Measurements from ENCODE around the gene LPIN2. TPM values are rescaled to one million over a fixed set of nuclear protein-coding genes. Genes with fewer than 3 reads are reported as not detected.
"Not testable (repeated sequence)": the region's sequence is repeated elsewhere in the genome, so short reads cannot be mapped to it uniquely, and the experiment has no call there.

The LPIN2 gene
- total RNA-seq, 1 experiment from 2014 or later: 14.2 TPM

- H3K36me3 ChIP-seq: no peaks in the 10 kb centered on the region
- no peak overlapping the region for H3K4me3 ChIP-seq
- no peaks in the 10 kb centered on the region for H3K27me3 ChIP-seq
- no peak for DNase-seq
- H3K9me3 ChIP-seq: no peaks in the 10 kb centered on the region
These were observed 14.5 kb upstream of the LPIN2 start for GRCh38 chr18:3027370-3027891.

DNA sequence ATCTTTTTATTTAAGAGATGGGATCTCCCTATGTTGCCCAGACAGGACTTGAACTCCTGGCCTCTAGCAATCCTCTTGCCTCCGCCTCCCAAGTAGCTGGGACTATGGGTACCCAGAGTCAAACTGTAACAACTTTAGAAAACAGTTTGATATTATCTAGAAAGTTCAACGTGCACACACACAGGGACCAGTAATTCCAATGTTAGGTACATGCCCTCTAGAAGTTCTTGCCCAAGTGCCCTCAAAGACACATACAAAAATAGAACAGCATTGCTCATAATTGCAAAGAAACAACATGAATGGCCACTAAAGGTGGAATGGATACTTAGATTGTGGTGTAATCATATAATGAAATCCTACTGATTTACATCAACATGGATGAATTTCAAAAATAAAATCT is 12.6 kb upstream of the LPIN2 start:
- DNase-seq: no peak
- H3K27me3 ChIP-seq: no peaks in the 10 kb centered on the region
- no peak overlapping the region for H3K4me3 ChIP-seq
- H3K36me3 ChIP-seq: no peaks in the 10 kb centered on the region
- no peaks in the 10 kb centered on the region for H3K9me3 ChIP-seq

DNA sequence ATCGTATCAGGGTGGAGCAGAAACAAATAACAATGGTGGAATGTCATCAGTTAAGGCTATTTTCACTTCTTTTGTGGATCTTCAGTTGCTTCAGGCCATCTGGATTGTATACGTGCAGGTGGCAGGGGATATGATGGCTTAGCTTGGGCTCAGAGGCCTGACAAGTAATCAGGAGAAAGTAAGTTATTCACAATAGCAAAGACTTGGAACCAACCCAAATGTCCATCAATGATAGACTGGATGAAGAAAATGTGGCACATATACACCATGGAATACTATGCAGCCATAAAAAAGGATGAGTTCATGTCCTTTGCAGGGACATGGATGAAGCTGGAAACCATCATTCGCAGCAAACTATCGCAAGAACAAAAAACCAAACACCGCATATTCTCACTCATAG is 10.7 kb upstream of the LPIN2 start:
- not testable (repeated sequence) for DNase-seq, H3K4me3 ChIP-seq, H3K9me3 ChIP-seq, H3K27me3 ChIP-seq, H3K36me3 ChIP-seq

GRCh38 chr18:3016585-3017297 is 3.8 kb upstream of the LPIN2 start:
- H3K36me3 ChIP-seq: no peaks in the 10 kb centered on the region; the same call in 1 of the 2 replicates
- no peak for DNase-seq
- H3K4me3 ChIP-seq: no peak overlapping the region
- no peaks in the 10 kb centered on the region for H3K9me3 ChIP-seq
- H3K27me3 ChIP-seq: no peaks in the 10 kb centered on the region

- no peaks in the 10 kb centered on the region for H3K27me3 ChIP-seq
- no peak for DNase-seq
- H3K36me3 ChIP-seq: peaks cover 9% of the 10 kb centered on the region
- H3K9me3 ChIP-seq: no peaks in the 10 kb centered on the region
- H3K4me3 ChIP-seq: no peak overlapping the region
These were observed 2.9 kb upstream of the LPIN2 start for GRCh38 chr18:3015851-3016250.

GRCh38 chr18:3015204-3015592 is 2.3 kb upstream of the LPIN2 start:
- Histone ChIP-seq H3K36me3 (peaks cover 13% of the 10 kb centered on the region), H3K4me3 (no peak overlapping the region), H3K27me3 (no peaks in the 10 kb centered on the region), H3K9me3 (no peaks in the 10 kb centered on the region)
- peak; percentile 56 for DNase-seq

DNA sequence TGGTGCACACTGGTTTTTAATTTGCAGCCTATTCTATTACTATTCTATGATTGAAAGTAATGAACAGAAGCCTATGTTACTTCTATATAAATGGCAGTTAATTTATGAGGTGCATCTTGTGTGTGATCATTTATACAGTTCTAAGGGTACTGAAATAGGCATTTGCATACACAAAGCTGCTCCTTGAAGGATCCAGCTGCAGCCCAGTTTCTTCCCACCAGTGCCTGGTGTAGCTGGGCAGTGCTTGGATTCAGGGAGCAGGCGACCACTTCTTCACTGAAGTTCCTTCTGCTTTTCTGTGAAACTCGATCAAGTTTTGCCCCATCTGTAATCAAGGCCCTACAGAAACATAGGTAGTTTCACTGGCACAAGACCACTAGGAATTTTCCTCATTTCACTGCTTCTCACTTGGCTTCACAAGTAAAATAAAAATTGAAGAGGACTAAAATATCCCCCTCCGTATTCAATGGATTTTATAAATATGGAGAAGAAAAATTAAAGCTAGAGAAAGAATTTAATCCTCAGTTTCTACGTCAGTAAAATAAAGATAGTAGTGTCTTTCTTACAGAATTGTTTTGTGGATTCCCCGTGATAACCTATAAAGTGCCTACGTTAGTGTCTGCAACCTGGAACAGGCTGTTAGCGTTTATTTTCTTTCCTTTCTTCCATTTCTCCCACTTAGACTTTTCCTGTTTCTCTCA is 1.7 kb upstream of the LPIN2 start:
- Histone ChIP-seq H3K4me3 (no peak overlapping the region), H3K27me3 (no peaks in the 10 kb centered on the region), H3K36me3 (peaks cover 18% of the 10 kb centered on the region), H3K9me3 (no peaks in the 10 kb centered on the region)
- no peak for DNase-seq

- no peaks in the 10 kb centered on the region for H3K27me3 ChIP-seq
- H3K9me3 ChIP-seq: no peaks in the 10 kb centered on the region
- DNase-seq: peak; percentile 57
- H3K4me3 ChIP-seq: peak overlapping the region; percentile 74
- peaks cover 26% of the 10 kb centered on the region for H3K36me3 ChIP-seq
These were observed 564 bp downstream of the LPIN2 start for GRCh38 chr18:3012136-3013023.

GRCh38 chr18:3010086-3010485 is 2.9 kb downstream of the LPIN2 start:
- H3K27me3 ChIP-seq: no peaks in the 10 kb centered on the region
- H3K4me3 ChIP-seq: no peak overlapping the region
- H3K36me3 ChIP-seq: peaks cover 41% of the 10 kb centered on the region
- no peaks in the 10 kb centered on the region for H3K9me3 ChIP-seq
- no peak for DNase-seq

DNA sequence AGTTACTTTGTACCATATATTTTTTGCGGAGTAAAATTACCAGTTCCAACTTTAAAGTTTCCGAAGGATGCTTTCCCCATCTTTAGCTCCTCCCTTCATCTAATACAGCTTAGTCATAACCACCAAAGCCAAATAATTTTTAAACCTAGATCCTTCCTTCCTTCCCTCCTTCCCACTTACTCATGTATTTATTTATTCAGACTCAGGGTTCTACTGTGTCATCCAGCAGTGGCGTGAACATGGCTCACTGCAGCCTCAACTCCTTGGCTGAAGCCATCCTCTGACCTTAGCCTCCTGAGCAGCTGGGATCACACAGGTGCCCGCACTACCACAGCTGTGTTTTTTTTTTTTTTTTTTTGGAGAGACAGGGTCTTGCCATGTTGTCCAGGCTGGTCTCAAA is 4.4 kb downstream of the LPIN2 start:
- Histone ChIP-seq H3K9me3 (peaks cover 2% of the 10 kb centered on the region; the same call in 1 of the 2 replicates), H3K27me3 (no peaks in the 10 kb centered on the region), H3K4me3 (no peak overlapping the region), H3K36me3 (peaks cover 56% of the 10 kb centered on the region)
- DNase-seq: peak; percentile 66

DNA sequence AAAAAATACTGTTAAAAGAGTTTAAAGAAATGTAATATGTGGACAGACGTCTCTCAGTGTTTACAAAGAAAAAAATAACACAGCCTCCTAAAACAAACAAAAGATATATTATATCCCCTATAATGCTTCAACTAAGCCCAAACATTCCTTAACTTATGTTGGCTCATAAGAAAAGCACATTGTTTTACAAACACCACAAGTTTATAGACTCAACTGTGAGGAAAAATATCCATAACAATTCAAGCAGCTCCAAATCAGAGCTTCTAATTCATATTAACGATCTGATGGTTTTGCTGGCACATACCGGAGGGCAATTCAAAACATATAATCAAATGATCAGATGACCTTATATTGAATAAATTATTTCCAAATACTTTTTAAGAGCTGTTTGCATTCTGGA is 5.5 kb downstream of the LPIN2 start:
- no peak for DNase-seq
- no peaks in the 10 kb centered on the region for H3K27me3 ChIP-seq
- peaks cover 63% of the 10 kb centered on the region for H3K36me3 ChIP-seq
- peaks cover 2% of the 10 kb centered on the region; the same call in 1 of the 2 replicates for H3K9me3 ChIP-seq
- H3K4me3 ChIP-seq: no peak overlapping the region

DNA sequence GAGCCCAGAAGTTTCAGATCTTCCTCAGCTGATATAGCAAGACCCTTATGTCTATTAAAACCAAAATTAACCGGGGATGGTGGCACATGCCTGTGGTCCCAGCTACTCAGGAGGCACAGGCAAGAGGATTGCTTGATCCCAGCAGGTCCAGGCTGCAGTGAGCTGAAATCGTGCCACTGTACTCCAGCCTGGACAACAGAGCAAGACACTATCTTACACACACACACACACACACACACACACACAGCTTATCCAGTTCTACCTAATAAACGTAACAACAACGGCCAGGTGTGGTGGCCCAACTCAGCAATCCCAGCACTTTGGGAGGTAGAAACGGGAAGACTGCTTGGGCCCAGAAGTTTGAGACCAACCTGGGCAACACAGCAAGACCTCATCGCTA is 7.5 kb downstream of the LPIN2 start:
- H3K4me3 ChIP-seq: no peak overlapping the region
- peaks cover 6% of the 10 kb centered on the region; the same call in 1 of the 2 replicates for H3K9me3 ChIP-seq
- peaks cover 65% of the 10 kb centered on the region for H3K36me3 ChIP-seq
- DNase-seq: no peak
- no peaks in the 10 kb centered on the region for H3K27me3 ChIP-seq

- peaks cover 52% of the 10 kb centered on the region for H3K36me3 ChIP-seq
- not testable (repeated sequence) for H3K27me3 ChIP-seq, H3K9me3 ChIP-seq, DNase-seq, H3K4me3 ChIP-seq
These were observed 9.2 kb downstream of the LPIN2 start for GRCh38 chr18:3003766-3004165.

DNA sequence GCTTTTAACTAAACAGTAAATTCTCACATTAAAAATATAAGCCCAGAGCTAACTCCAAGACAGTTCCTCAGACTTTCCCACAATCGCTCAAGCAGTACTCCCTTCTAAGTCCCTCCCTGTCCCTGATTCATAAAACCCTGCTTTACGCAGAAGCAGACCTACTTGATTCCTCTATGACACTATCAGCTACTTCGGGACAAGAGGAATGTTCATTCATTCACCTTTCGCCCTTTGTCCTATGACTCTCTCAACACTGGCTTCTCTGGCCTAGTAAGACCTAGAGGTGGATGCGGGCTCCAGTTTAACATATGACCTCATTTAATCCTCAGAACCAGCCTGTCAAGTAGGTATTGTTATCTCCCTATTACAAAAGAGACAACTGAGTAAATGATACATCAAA is 10.2 kb downstream of the LPIN2 start:
- H3K9me3 ChIP-seq: peaks cover 6% of the 10 kb centered on the region; the same call in 1 of the 2 replicates
- peaks cover 52% of the 10 kb centered on the region for H3K36me3 ChIP-seq
- H3K27me3 ChIP-seq: no peaks in the 10 kb centered on the region
- DNase-seq: no peak
- H3K4me3 ChIP-seq: no peak overlapping the region

- no peaks in the 10 kb centered on the region for H3K27me3 ChIP-seq
- H3K36me3 ChIP-seq: peaks cover 20% of the 10 kb centered on the region
- DNase-seq: no peak
- H3K9me3 ChIP-seq: peaks cover 3% of the 10 kb centered on the region; the same call in 1 of the 2 replicates
- no peak overlapping the region; the same call in none of the 2 replicates for H3K4me3 ChIP-seq
These were observed 14.3 kb downstream of the LPIN2 start for GRCh38 chr18:2998644-2999043.

DNA sequence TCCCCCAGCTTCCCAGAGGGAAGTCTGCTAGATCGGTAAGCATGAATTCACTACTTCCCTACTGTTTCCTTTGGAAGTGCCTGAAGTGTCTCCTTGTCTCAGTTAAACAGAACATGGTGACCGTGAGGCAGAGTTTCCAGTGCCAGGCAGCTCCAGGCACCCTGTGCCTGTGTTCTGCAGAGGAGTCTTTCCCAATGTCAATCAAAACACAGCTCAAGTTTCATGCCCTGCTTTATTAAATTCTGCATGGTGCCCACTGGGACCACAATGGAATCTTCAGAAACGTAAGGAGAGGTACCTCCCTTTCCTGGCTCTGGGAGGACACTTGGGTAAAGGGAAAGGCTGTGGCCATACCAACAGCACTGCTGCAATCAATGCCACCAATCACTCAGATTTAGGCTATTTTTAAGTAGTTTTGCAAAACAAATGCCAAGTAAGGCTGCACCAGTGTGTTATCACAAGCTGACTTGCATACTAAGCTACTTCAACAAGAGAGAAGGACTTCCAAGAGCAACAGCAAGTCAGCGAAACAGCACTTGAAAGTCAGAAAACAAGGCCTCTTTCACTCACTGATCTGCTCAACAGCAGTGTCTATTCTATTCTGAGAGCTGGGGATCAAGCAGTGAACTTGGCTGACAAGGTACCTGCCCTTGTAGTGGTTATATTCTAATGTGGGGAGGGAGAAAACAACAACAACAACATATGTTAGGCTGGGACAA is 14.9 kb downstream of the LPIN2 start:
- Histone ChIP-seq H3K27me3 (no peaks in the 10 kb centered on the region), H3K4me3 (no peak overlapping the region), H3K36me3 (peaks cover 14% of the 10 kb centered on the region), H3K9me3 (peaks cover 3% of the 10 kb centered on the region; the same call in 1 of the 2 replicates)
- DNase-seq: no peak
